GM12878 (cell line): ENCODE measurements around the gene PTPRN2. TPM values are rescaled to one million over a fixed set of nuclear protein-coding genes. Genes with fewer than 3 reads are reported as not detected.

ENCODE experiments used
- ATAC-seq: fragments of 200-7000 bp; cut with Tn5 transposase; 3 replicates; pipeline ENCODE4 v1.9.1; 2020; ENCODE audit warnings: mild to moderate bottlenecking, moderate library complexity
- BruUV-seq: library from RNA; stranded (reverse); fragments of 400-500 nt; replicated peaks from 2 replicates; lab custom pipeline; 2021; lab: Mats Ljungman, UMichigan
- CTCF ChIA-PET: fragments of 300-600 bp; sonication (Branson Sonifier 250); formaldehyde crosslinking; extraction: SDS; loops from one replicate; lab custom pipeline; 2021; ENCODE audit warnings: inconsistent platforms; lab: Yijun Ruan, JAX
- POLR2A ChIA-PET: fragments of 350-600 bp; formaldehyde crosslinking; extraction: SDS; loops from one replicate; lab custom pipeline; 2021; ENCODE audit warnings: inconsistent platforms; lab: Charles Lee
- RAD21 ChIA-PET: fragments of 300-600 bp; sonication (Branson Sonifier 250); formaldehyde crosslinking; loops from one replicate; lab custom pipeline; 2023; ENCODE audit warnings: antibody characterized with exemption; ENCODE audit not compliant: unreplicated experiment; lab: Charles Lee
- SMC1A ChIA-PET: fragments of 300-600 bp; sonication (Branson Sonifier 250); formaldehyde crosslinking; loops from one replicate; lab custom pipeline; 2023; ENCODE audit not compliant: unreplicated experiment, uncharacterized antibody; lab: Charles Lee
- DNase-seq: peaks from one replicate; pipeline ENCODE4 v3.0.0-alpha.2; 2011; ENCODE audit warnings: low read depth, low spot score
- FAIRE-seq: peaks from 3 replicates; lab custom pipeline; 2011; peaks lifted over from hg19 to GRCh38; lab: Jason Lieb, UNC
- H2AFZ ChIP-seq: 2 replicates; pipeline ENCODE4 v1.6.0; 2011; ENCODE audit warnings: low read depth, low read length, control low read depth; ENCODE audit not compliant: control insufficient read depth
- H3K27ac ChIP-seq: 2 replicates; pipeline ENCODE4 v1.5.1; 2011; ENCODE audit warnings: control low read depth; ENCODE audit not compliant: control insufficient read depth, insufficient read depth
- H3K27me3 ChIP-seq, 2 experiments: replicated peaks in 1 of 2; 2 replicates each; pipeline versions ENCODE4 v1.6.0 to v1.6.1; 2011; ENCODE audit warnings: low read length in 1 of 2; ENCODE audit not compliant: control insufficient read depth in 2 of 2, insufficient read depth in 2 of 2
- H3K36me3 ChIP-seq, 2 experiments: 2 replicates each; pipeline ENCODE4 v1.5.1; 2011; ENCODE audit warnings: low read length in 1 of 2; ENCODE audit not compliant: control insufficient read depth in 2 of 2, insufficient read depth in 2 of 2
- H3K4me1 ChIP-seq: 2 replicates; pipeline ENCODE4 v1.6.1; 2011; ENCODE audit warnings: mild to moderate bottlenecking, low read length, moderate library complexity, mixed read lengths; ENCODE audit not compliant: control insufficient read depth, insufficient read depth
- H3K4me2 ChIP-seq: 2 replicates; pipeline ENCODE4 v1.6.0; 2011; ENCODE audit warnings: control low read depth; ENCODE audit not compliant: control insufficient read depth, insufficient read depth
- H3K4me3 ChIP-seq: fragments of 200-600 bp; sonication (generic); 2 replicates; pipeline ENCODE4 v1.5.1; 2016
- H3K79me2 ChIP-seq: 2 replicates; pipeline ENCODE4 v1.6.0; 2011; ENCODE audit warnings: low read length; ENCODE audit not compliant: control insufficient read depth, insufficient read depth
- H3K9ac ChIP-seq: 2 replicates; pipeline ENCODE4 v1.8.0; 2011; ENCODE audit warnings: low read length, control low read depth, mixed read lengths; ENCODE audit not compliant: control insufficient read depth, insufficient read depth
- H3K9me3 ChIP-seq: replicated peaks from 3 replicates; pipeline ENCODE4 v1.5.1; 2011; ENCODE audit warnings: mild to moderate bottlenecking, low read length; ENCODE audit not compliant: control insufficient read depth, insufficient read depth
- H4K20me1 ChIP-seq: 2 replicates; pipeline ENCODE4 v1.6.0; 2011; ENCODE audit not compliant: control insufficient read depth, insufficient read depth
- ATF2 ChIP-seq: IDR thresholded peaks from 2 replicates; pipeline ENCODE4 v1.6.1; 2012; ENCODE audit warnings: low read length, inconsistent platforms
- CHD2 ChIP-seq: IDR thresholded peaks from 2 replicates; pipeline ENCODE4 v1.6.1; 2011; ENCODE audit warnings: low read depth, low read length, improper control_type of control experiment, borderline replicate concordance
- CREB1 ChIP-seq: IDR thresholded peaks from 2 replicates; pipeline ENCODE4 v1.6.1; 2012; ENCODE audit warnings: low read depth, mild to moderate bottlenecking, inconsistent platforms
- CUX1 ChIP-seq: IDR thresholded peaks from 2 replicates; pipeline ENCODE4 v1.6.1; 2012; ENCODE audit warnings: improper control_type of control experiment, low read depth, low read length; ENCODE audit not compliant: insufficient replicate concordance
- E4F1 ChIP-seq: fragments of 450-650 bp; IDR thresholded peaks from 2 replicates; pipeline ENCODE4 v1.6.1; 2018; ENCODE audit warnings: borderline replicate concordance, mild to moderate bottlenecking; ENCODE audit not compliant: partially characterized antibody
- JUND ChIP-seq: IDR thresholded peaks from 2 replicates; pipeline ENCODE4 v1.6.1; 2012; ENCODE audit warnings: low read depth, mild to moderate bottlenecking, low read length, improper control_type of control experiment, moderate library complexity
- MYC ChIP-seq: IDR thresholded peaks from 2 replicates; pipeline ENCODE4 v1.6.1; 2011; ENCODE audit warnings: mild to moderate bottlenecking, low read length, moderate library complexity, inconsistent platforms; ENCODE audit not compliant: insufficient read depth, insufficient replicate concordance, insufficient read length, severe bottlenecking
- NFYB ChIP-seq: IDR thresholded peaks from 2 replicates; pipeline ENCODE4 v1.6.1; 2011; ENCODE audit warnings: low read depth, mild to moderate bottlenecking, low read length, improper control_type of control experiment, moderate library complexity; ENCODE audit not compliant: insufficient read depth
- NRF1 ChIP-seq: conservative IDR thresholded peaks from 2 replicates; pipeline ENCODE4 v1.6.1; 2011; ENCODE audit warnings: mild to moderate bottlenecking, low read depth, low read length, improper control_type of control experiment
- SREBF1 ChIP-seq: IDR thresholded peaks from 2 replicates; pipeline ENCODE4 v1.6.1; 2012; ENCODE audit warnings: mild to moderate bottlenecking, low read length
- ZZZ3 ChIP-seq: IDR thresholded peaks from 2 replicates; pipeline ENCODE4 v1.6.1; 2011; ENCODE audit warnings: low read depth; ENCODE audit not compliant: control insufficient read depth, insufficient read length
- WGBS: methylation state at CpG from one replicate; pipeline ENCODE4 v1.1.6; 2016; ENCODE audit warnings: low lambda C conversion rate; ENCODE audit not compliant: insufficient replicate concordance, insufficient coverage; ENCODE audit errors: missing lambda C conversion rate; 5-methylcytosine and 5-hydroxymethylcytosine counted together
- in situ Hi-C: fragments of 300-500 bp; cut with MboI; formaldehyde crosslinking; loops from 9 replicates; pipeline ENCODE4 v1.14.3; 2018; ENCODE audit warnings: mixed read lengths
- intact Hi-C: fragments of 100-400 bp; cut with micrococcal nuclease; formaldehyde crosslinking; loops from one replicate; pipeline ENCODE4 v1.14.2; 2022; ENCODE audit not compliant: unreplicated experiment
- polyA plus RNA-seq, 11 experiments: library from polyadenylated mRNA; depleted of rRNA in 4 of 11; unstranded in 6 of 11; stranded (reverse) in 5 of 11; fragments of >200 nt; fragmentation: Nextera tagmentation in 4 of 11; fragmentation: Illumina TruSeq in 1 of 11; extraction: Ambion mirVana in 4 of 11; extraction: Trizol in 1 of 11; gene quantifications; 1 replicate in 1 of 11; 2 replicates in 10 of 11; pipeline versions ENCODE4 v1.2.1 to v1.2.3, GENCODE V29; 2011 to 2016; ENCODE audit warnings: inconsistent platforms in 2 of 11, missing spikeins in 2 of 11, low read depth in 1 of 11
- total RNA-seq, 4 experiments: library from RNA; depleted of rRNA in 3 of 4; stranded (reverse); fragments of >200 nt in 3 of 4; fragmentation: Illumina TruSeq in 1 of 4; extraction: Trizol in 1 of 4; gene quantifications; 2 replicates each; pipeline versions ENCODE4 v1.2.1 to v1.2.3, GENCODE V29; 2013 to 2021

Gene PTPRN2
- total and polyA plus RNA-seq, 10 of the 15 experiments (the other 5 are each of a cell fraction or from before 2014, with no cell fraction given): 5.4 TPM; not detected in 9

GRCh38 chr7:158443688-158444483 lies 143.7 kb downstream of the PTPRN2 start (continued):
- TF ChIP-seq CUX1: no peak

- Histone ChIP-seq H3K79me2 (no peaks in the 10 kb centered on the region), H3K9ac (no peak overlapping the region), H3K4me1 (no peaks in the 10 kb centered on the region), H3K4me2 (no peak overlapping the region), H3K4me3 (no peak overlapping the region), H4K20me1 (no peaks in the 10 kb centered on the region), H3K27me3 (no peaks in the 10 kb centered on the region), H3K36me3 (no peaks in the 10 kb centered on the region), H2AFZ (no peak overlapping the region), H3K27ac (no peak overlapping the region), H3K9me3 (no peaks in the 10 kb centered on the region; the same call in 2 of the 3 replicates)
- DNase-seq (no peak), ATAC-seq (no peak), FAIRE-seq (no peak)
- no TSS peak for BruUV-seq
- ChIA-PET POLR2A (no interaction called here), RAD21 (no interaction called here), CTCF (no interaction called here), SMC1A (no interaction called here)
- whole genome bisulfite sequencing: 49% methylated on average over 26 of the region's 28 CpGs
- intact Hi-C loops: no loop called here
- in situ Hi-C loops: no loop called here
- TF ChIP-seq ZZZ3 (no peak), CHD2 (no peak), CREB1 (no peak), ATF2 (no peak), SREBF1 (no peak), NFYB (no peak), NRF1 (no peak), E4F1 (no peak), MYC (no peak), JUND (no peak)
Measured at GRCh38 chr7:158443014-158443687, 144.5 kb downstream of the PTPRN2 start.
